T-helper 17 cell (primary cell): ENCODE data around the gene TRPM7. TPM values are rescaled to one million over a fixed set of nuclear protein-coding genes. Genes with fewer than 3 reads are reported as not detected.

Experiments
- ATAC-seq: fragments of 150-1000 bp; cut with Tn5 transposase; 2 replicates; pipeline ENCODE4 v1.10.0; 2021; ENCODE audit warnings: mild to moderate bottlenecking, moderate library complexity
- DNase-seq, 3 donors: peaks; one replicate each; pipeline versions ENCODE4 v3.0.0 to v3.0.0-alpha.2; 2020 to 2021
- H3K9me3 ChIP-seq: one replicate; pipeline ENCODE4 v1.7.0; 2013; ENCODE audit warnings: low read length, mild to moderate bottlenecking; ENCODE audit not compliant: control insufficient read depth, poor library complexity, severe bottlenecking
- H3K27ac Mint-ChIP-seq: one replicate; pipeline ENCODE4 v1.8.0; 2022; ENCODE audit warnings: mild to moderate bottlenecking, moderate library complexity, mixed read lengths
- H3K27me3 Mint-ChIP-seq: one replicate; pipeline ENCODE4 v1.8.0; 2022; ENCODE audit warnings: mixed read lengths
- H3K36me3 Mint-ChIP-seq: one replicate; pipeline ENCODE4 v1.8.0; 2022; ENCODE audit warnings: low read depth, mixed read lengths
- H3K4me1 Mint-ChIP-seq: one replicate; pipeline ENCODE4 v1.8.0; 2022; ENCODE audit warnings: mild to moderate bottlenecking, mixed read lengths
- H3K4me3 Mint-ChIP-seq: one replicate; pipeline ENCODE4 v1.8.0; 2022; ENCODE audit warnings: mild to moderate bottlenecking, moderate library complexity, mixed read lengths
- total RNA-seq, 4 donors: library from RNA in 2 of 4; stranded (reverse) in 2 of 4; gene quantifications; one replicate each; pipeline ENCODE4 v1.2.3 and lab custom pipeline; 2022 to 2026

Gene TRPM7
- total RNA-seq, 2 donors from 2014 or later, result 40.2 to 44.2 TPM

GRCh38 chr15:50687302-50687902 is 805 bp upstream of the TRPM7 start:
- peak overlapping the region; percentile 97 for H3K4me3 Mint-ChIP-seq
- no peaks in the 10 kb centered on the region for H3K27me3 Mint-ChIP-seq
- H3K27ac Mint-ChIP-seq, result peak overlapping the region; percentile 98
- H3K9me3 ChIP-seq, result no peaks in the 10 kb centered on the region
- H3K4me1 Mint-ChIP-seq, result peaks cover 39% of the 10 kb centered on the region
- DNase-seq (no peak), ATAC-seq (no peak)
- no peaks in the 10 kb centered on the region for H3K36me3 Mint-ChIP-seq

GRCh38 chr15:50685976-50686468 is 575 bp downstream of the TRPM7 start:
- H3K36me3 Mint-ChIP-seq, result no peaks in the 10 kb centered on the region
- ATAC-seq (peak; percentile 83), DNase-seq (peak; percentile 69 to 74 (median 70))
- H3K27me3 Mint-ChIP-seq, result no peaks in the 10 kb centered on the region
- H3K4me1 Mint-ChIP-seq, result peaks cover 48% of the 10 kb centered on the region
- H3K4me3 Mint-ChIP-seq, result peak overlapping the region; percentile 97
- no peaks in the 10 kb centered on the region for H3K9me3 ChIP-seq
- peak overlapping the region; percentile 98 for H3K27ac Mint-ChIP-seq

DNA sequence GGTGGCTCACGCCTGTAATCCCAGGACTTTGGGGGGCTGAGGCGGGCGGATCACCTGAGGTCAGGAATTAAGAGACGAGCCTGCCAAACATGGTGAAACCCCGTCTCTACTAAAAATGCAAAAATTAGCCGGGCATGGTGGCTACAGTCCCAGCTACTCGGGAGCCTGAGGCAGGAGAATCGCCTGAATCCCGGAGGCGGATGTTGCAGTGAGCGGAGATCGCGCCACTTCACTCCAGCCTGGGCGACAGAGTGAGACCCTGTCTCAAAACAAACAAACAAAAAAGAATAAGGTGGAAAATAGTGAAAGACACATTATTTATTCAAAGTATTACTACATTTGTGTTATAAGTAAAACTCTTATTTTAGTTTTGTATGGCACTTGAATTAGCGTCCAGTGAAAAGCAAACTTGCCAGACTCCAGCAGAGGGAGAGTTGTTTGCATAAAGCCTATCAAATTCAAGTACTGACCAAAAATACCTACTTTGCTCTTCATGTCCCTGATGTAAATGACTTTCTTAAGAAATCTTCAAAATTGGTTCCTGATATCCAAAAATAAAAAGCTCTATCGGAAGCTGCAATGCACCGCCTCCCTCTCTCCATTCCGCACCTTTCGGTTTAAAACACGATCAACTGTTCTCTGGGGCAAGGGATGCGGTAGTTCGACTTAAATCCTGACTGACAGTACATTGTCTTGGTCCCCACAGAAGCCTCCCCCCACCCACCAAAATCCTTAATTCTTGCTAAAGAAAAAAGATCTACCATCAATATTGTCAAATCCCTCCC is 1.2 kb downstream of the TRPM7 start:
- Mint-ChIP-seq H3K4me1 (peaks cover 48% of the 10 kb centered on the region), H3K27ac (peak overlapping the region; percentile 98), H3K27me3 (no peaks in the 10 kb centered on the region), H3K36me3 (no peaks in the 10 kb centered on the region), H3K4me3 (peak overlapping the region; percentile 97)
- DNase-seq (no peak), ATAC-seq (no peak)
- H3K9me3 ChIP-seq, result no peaks in the 10 kb centered on the region

GRCh38 chr15:50681467-50681866 is 5.1 kb downstream of the TRPM7 start:
- H3K9me3 ChIP-seq, result no peaks in the 10 kb centered on the region
- Mint-ChIP-seq H3K36me3 (no peaks in the 10 kb centered on the region), H3K27ac (peak overlapping the region; percentile 59), H3K4me1 (peaks cover 36% of the 10 kb centered on the region), H3K27me3 (no peaks in the 10 kb centered on the region), H3K4me3 (peak overlapping the region; percentile 68)
- DNase-seq, result no peak
- no peak for ATAC-seq

GRCh38 chr15:50676799-50677483 is 9.7 kb downstream of the TRPM7 start:
- H3K4me1 Mint-ChIP-seq, result peaks cover 11% of the 10 kb centered on the region
- no peaks in the 10 kb centered on the region for H3K9me3 ChIP-seq
- H3K27me3 Mint-ChIP-seq, result no peaks in the 10 kb centered on the region
- H3K27ac Mint-ChIP-seq, result peak overlapping the region; percentile 75
- no peaks in the 10 kb centered on the region for H3K36me3 Mint-ChIP-seq
- no peak overlapping the region for H3K4me3 Mint-ChIP-seq
- DNase-seq (no peak), ATAC-seq (no peak)

DNA sequence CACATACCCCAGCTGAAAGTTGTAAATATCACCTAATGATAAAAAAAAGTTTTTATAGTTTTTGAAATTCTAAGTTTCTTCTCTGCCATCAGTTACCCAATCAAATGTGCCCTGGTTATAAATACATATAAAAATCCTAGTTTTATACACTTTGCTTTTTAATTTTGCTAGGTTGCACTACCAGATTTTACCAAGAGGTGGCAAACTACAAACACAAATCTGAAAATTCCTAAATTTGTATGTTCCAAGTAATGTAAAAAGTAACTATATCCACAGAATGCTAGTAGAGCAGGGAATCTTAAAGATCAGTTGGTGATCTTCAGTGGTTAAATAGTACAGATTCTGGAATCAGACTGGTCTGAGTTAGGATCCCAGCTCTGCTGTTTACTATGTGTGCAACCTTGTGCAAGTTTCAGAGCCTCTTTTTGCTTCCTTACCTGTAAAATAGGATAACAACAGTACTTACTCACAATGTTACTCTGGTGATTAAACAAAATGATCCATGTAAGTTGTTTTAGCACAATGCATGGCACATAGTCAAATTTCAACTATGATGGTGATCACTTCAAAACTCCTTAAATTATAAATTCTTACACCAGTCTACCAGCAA is 11.0 kb downstream of the TRPM7 start:
- Mint-ChIP-seq H3K36me3 (no peaks in the 10 kb centered on the region), H3K4me1 (peaks cover 10% of the 10 kb centered on the region), H3K27me3 (no peaks in the 10 kb centered on the region), H3K27ac (peak overlapping the region; percentile 24), H3K4me3 (no peak overlapping the region)
- DNase-seq, result no peak
- peak; percentile 47 for ATAC-seq
- H3K9me3 ChIP-seq, result no peaks in the 10 kb centered on the region

DNA sequence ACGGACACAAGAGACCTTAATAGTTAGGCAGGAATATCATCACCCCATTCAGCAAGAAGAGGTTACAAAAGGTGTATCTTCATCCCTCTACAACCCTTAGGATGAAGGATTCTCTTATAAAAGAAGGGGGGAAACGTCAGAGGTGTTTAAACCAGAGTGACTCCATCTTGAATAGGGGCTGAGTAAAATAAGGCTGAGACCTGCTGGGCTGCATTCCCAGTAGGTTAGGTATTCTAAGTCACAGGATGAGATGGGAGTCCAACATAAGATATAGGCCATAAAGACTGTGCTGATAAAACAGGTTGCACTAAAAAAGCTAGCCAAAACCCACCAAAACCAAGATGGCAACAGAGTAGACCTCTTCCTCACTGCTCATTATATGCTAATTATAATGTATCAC is 16.5 kb downstream of the TRPM7 start:
- H3K4me3 Mint-ChIP-seq, result no peak overlapping the region
- no peaks in the 10 kb centered on the region for H3K36me3 Mint-ChIP-seq
- H3K27me3 Mint-ChIP-seq, result no peaks in the 10 kb centered on the region
- DNase-seq (no peak), ATAC-seq (no peak)
- no peaks in the 10 kb centered on the region for H3K9me3 ChIP-seq
- H3K4me1 Mint-ChIP-seq, result peaks cover 21% of the 10 kb centered on the region
- peak overlapping the region; percentile 83 for H3K27ac Mint-ChIP-seq

- Mint-ChIP-seq H3K27ac (peak overlapping the region; percentile 83), H3K4me1 (peaks cover 21% of the 10 kb centered on the region), H3K36me3 (no peaks in the 10 kb centered on the region), H3K27me3 (no peaks in the 10 kb centered on the region), H3K4me3 (no peak overlapping the region)
- no peaks in the 10 kb centered on the region for H3K9me3 ChIP-seq
- ATAC-seq (no peak), DNase-seq (no peak)
Observed at GRCh38 chr15:50669611-50670010, 17.0 kb downstream of the TRPM7 start.

- no peak for DNase-seq
- H3K9me3 ChIP-seq, result no peaks in the 10 kb centered on the region
- no peak overlapping the region for H3K4me3 Mint-ChIP-seq
- H3K27ac Mint-ChIP-seq, result peak overlapping the region; percentile 86
- H3K27me3 Mint-ChIP-seq, result no peaks in the 10 kb centered on the region
- H3K36me3 Mint-ChIP-seq, result peaks cover 2% of the 10 kb centered on the region
- peaks cover 18% of the 10 kb centered on the region for H3K4me1 Mint-ChIP-seq
- ATAC-seq, result no peak
Observed at GRCh38 chr15:50665938-50666337, 20.7 kb downstream of the TRPM7 start.

DNA sequence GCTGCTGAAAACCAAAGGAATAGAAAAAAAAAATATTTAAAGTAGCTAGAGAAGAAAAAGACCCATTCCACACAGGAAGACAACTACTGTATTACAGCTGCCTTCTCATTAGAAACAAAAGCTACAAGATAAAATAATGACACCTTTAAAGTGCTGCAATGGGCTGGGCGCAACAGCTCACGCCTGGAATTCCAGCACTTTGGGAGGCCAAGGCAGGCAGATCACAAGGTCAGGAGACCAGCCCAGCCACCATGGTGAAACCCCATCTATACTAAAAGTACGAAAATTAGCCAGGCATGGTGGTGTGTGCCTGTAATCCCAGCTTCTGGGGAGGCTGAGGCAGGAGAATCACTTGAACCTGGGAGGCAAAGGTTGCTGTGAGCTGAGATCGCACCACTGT is 31.0 kb downstream of the TRPM7 start:
- H3K27me3 Mint-ChIP-seq, result no peaks in the 10 kb centered on the region
- H3K9me3 ChIP-seq, result no peaks in the 10 kb centered on the region
- peaks cover 4% of the 10 kb centered on the region for H3K36me3 Mint-ChIP-seq
- no peak overlapping the region for H3K4me3 Mint-ChIP-seq
- H3K27ac Mint-ChIP-seq, result no peak overlapping the region
- ATAC-seq (no peak), DNase-seq (no peak)
- peaks cover 13% of the 10 kb centered on the region for H3K4me1 Mint-ChIP-seq

DNA sequence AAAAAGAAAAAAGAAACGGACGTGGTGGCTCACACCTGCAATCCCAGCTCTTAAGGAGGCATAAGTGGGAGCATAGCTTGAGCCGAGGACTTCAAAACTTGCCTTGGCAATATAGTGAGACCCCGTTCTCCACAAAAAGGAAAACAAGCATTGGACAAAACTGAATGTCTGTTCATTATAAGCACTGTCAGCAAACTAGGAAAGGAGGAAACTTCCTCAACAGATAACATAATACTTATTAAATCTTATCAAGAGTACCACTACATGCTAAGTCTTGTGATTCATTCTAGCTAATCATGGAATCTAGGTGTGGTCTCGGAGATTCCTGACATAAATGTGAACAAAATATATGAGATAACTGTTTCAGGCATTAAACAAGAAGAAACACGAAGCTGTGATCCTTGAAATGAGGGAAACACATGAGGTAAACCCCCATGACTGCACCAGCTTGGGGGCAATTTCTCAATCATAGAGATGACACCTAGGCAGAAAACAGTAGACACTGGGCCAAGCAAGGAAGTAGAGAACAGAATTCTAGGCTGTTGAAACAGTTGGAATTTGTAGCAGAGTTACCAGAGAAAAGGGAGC is 33.3 kb downstream of the TRPM7 start:
- H3K9me3 ChIP-seq, result no peaks in the 10 kb centered on the region
- Mint-ChIP-seq H3K4me1 (peaks cover 16% of the 10 kb centered on the region), H3K36me3 (peaks cover 7% of the 10 kb centered on the region), H3K4me3 (no peak overlapping the region), H3K27me3 (no peaks in the 10 kb centered on the region), H3K27ac (peak overlapping the region; percentile 57)
- no peak for ATAC-seq
- no peak for DNase-seq

DNA sequence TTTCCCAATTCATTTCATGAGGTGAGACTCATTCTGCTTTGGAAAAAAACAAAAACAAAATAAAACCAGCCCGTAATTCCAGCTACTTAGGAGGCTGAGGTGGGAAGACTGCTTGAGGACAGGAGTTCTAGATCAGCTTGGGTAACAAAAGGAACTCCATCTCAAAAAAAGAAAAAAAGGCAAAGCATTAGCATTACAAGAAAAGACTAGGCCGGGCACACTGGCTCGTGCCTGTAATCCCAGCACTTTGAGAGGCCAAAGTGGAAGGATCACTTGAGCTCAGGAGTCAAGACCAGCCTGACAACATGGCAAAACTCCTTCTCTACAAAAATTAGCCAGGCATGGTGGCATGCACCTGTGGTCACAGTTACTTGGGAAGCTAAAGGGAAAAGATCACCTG is 33.9 kb downstream of the TRPM7 start:
- H3K4me1 Mint-ChIP-seq, result peaks cover 16% of the 10 kb centered on the region
- H3K27ac Mint-ChIP-seq, result peak overlapping the region; percentile 24
- no peaks in the 10 kb centered on the region for H3K9me3 ChIP-seq
- no peak overlapping the region for H3K4me3 Mint-ChIP-seq
- ATAC-seq (no peak), DNase-seq (no peak)
- peaks cover 7% of the 10 kb centered on the region for H3K36me3 Mint-ChIP-seq
- no peaks in the 10 kb centered on the region for H3K27me3 Mint-ChIP-seq

DNA sequence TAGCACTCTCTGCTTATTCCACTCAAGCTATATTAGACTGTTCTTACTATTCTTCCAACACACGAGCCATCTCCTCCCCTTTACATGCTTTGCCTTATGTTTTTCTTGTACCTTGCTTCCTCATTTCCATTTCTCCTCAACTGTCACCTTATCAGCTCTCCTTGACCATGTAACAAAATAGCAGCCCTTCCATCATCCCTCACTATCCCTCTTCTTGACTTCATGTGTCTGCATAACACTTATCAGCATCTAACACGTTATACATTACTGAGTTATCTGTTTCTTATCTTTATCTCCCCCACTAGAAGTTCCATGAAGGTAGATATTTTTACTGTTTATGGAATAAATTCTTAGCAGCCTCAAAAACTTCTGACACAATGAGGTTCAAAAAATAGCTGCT is 45.3 kb downstream of the TRPM7 start:
- no peaks in the 10 kb centered on the region for H3K9me3 ChIP-seq
- DNase-seq (no peak), ATAC-seq (no peak)
- Mint-ChIP-seq H3K36me3 (peaks cover 7% of the 10 kb centered on the region), H3K4me1 (peaks cover 11% of the 10 kb centered on the region), H3K4me3 (peak overlapping the region; percentile 58), H3K27ac (no peak overlapping the region), H3K27me3 (no peaks in the 10 kb centered on the region)
